GM18907 (cell line): Measurements from ENCODE around the gene CDC73.
"Not testable (repeated sequence)": the region's sequence is repeated elsewhere in the genome, so short reads cannot be mapped to it uniquely, and the experiment has no call there.

Experiments
- ATAC-seq: cut with Tn5 transposase; IDR thresholded peaks from one replicate; pipeline ENCODE4 v1.9.1; 2021; ENCODE audit warnings: mild to moderate bottlenecking, moderate library complexity; ENCODE audit not compliant: unreplicated experiment

CDC73 gene

GRCh38 chr1:193275773-193276172 is 153.9 kb downstream of the CDC73 start:
- no peak for ATAC-seq

GRCh38 chr1:193278968-193279367 is 157.1 kb downstream of the CDC73 start:
- no peak for ATAC-seq

- ATAC-seq = no peak
These were observed 160.1 kb downstream of the CDC73 start for GRCh38 chr1:193281894-193282293.

GRCh38 chr1:193283016-193283415 is 161.2 kb downstream of the CDC73 start:
- ATAC-seq = no peak

GRCh38 chr1:193284219-193284618 is 162.4 kb downstream of the CDC73 start:
- ATAC-seq = no peak

- no peak for ATAC-seq
These were observed 163.8 kb downstream of the CDC73 start for GRCh38 chr1:193285641-193286040.

GRCh38 chr1:193288548-193289080 is 166.8 kb downstream of the CDC73 start:
- ATAC-seq = not testable (repeated sequence)

GRCh38 chr1:193293726-193294125 is 171.9 kb downstream of the CDC73 start:
- no peak for ATAC-seq

- no peak for ATAC-seq
These were observed 177.2 kb downstream of the CDC73 start for GRCh38 chr1:193299038-193299437.

GRCh38 chr1:193301746-193302145 is 179.9 kb downstream of the CDC73 start:
- no peak for ATAC-seq

GRCh38 chr1:193303849-193304248 is 182.0 kb downstream of the CDC73 start:
- no peak for ATAC-seq
